Body of pancreas (tissue), 4 donors: ENCODE results near the gene NCAM2. TPM values are rescaled to one million over a fixed set of nuclear protein-coding genes. Genes with fewer than 3 reads are reported as not detected.

Experiments
- ATAC-seq: fragments of 150-250 bp; one replicate; pipeline ENCODE4 v1.9.1; 2016
- DNase-seq, 4 donors: peaks; one replicate each; pipeline ENCODE4 v3.0.0-alpha.2; 2019
- H3K27ac ChIP-seq, 4 donors: fragments of 200-600 bp; sonication (generic); 1 replicate in 3 of 4; 2 replicates in 1 of 4; pipeline versions ENCODE4 v1.5.1 to v1.6.1; 2016 to 2019; ENCODE audit warnings: mild to moderate bottlenecking in 1 of 4, mixed read lengths in 1 of 4, moderate library complexity in 1 of 4
- H3K27me3 ChIP-seq, 2 donors: fragments of 200-600 bp; sonication (generic); one replicate each; pipeline ENCODE4 v1.6.0; 2016; ENCODE audit warnings: mild to moderate bottlenecking in 1 of 2
- H3K36me3 ChIP-seq, 2 donors: fragments of 200-600 bp; sonication (generic); replicated peaks in 1 of 2; 2 replicates each; pipeline ENCODE4 v1.5.1; 2016; ENCODE audit warnings: low read depth in 2 of 2; ENCODE audit not compliant: insufficient read depth in 1 of 2
- H3K4me1 ChIP-seq: fragments of 200-600 bp; sonication (generic); one replicate; pipeline ENCODE4 v1.6.0; 2016
- H3K4me3 ChIP-seq, 2 donors: fragments of 200-600 bp; sonication (generic); 1 replicate in 1 of 2; 2 replicates in 1 of 2; pipeline ENCODE4 v1.5.1; 2016 to 2019
- H3K9me3 ChIP-seq, 3 donors: fragments of 200-600 bp; sonication (generic); 1 replicate in 2 of 3; 2 replicates in 1 of 3; pipeline ENCODE4 v1.5.1; 2016
- POLR2A ChIP-seq, 3 donors: fragments of 450-650 bp; IDR thresholded peaks; one replicate each; pipeline ENCODE4 v1.6.1; 2016; ENCODE audit warnings: antibody characterized with exemption in 3 of 3, mild to moderate bottlenecking in 2 of 3
- WGBS, 2 donors: methylation state at CpG; one replicate each; pipeline ENCODE4 v1.1.5; 2017; 5-methylcytosine and 5-hydroxymethylcytosine counted together
- intact Hi-C: fragments of 100-400 bp; cut with DNase I; formaldehyde crosslinking; loops from one replicate; pipeline ENCODE4 v1.15.1; 2023
- total RNA-seq, 2 donors: library from RNA; depleted of rRNA; stranded (reverse); fragments of >200 nt; gene quantifications; one replicate each; pipeline ENCODE4 v1.1.0, GENCODE V29; 2016
- TF ChIP-seq, protein P1 (sequence below), 7 experiments: fragments of 450-650 bp in 4 of 7; fragments of 200-600 bp in 3 of 7; sonication (generic) in 3 of 7; IDR thresholded peaks; one replicate each; pipeline ENCODE4 v1.5.1; 2016 to 2019; ENCODE audit warnings: antibody characterized with exemption in 7 of 7

Gene NCAM2
- total RNA-seq, 2 donors from 2014 or later = under 0.01 to 0.26 TPM

DNA sequence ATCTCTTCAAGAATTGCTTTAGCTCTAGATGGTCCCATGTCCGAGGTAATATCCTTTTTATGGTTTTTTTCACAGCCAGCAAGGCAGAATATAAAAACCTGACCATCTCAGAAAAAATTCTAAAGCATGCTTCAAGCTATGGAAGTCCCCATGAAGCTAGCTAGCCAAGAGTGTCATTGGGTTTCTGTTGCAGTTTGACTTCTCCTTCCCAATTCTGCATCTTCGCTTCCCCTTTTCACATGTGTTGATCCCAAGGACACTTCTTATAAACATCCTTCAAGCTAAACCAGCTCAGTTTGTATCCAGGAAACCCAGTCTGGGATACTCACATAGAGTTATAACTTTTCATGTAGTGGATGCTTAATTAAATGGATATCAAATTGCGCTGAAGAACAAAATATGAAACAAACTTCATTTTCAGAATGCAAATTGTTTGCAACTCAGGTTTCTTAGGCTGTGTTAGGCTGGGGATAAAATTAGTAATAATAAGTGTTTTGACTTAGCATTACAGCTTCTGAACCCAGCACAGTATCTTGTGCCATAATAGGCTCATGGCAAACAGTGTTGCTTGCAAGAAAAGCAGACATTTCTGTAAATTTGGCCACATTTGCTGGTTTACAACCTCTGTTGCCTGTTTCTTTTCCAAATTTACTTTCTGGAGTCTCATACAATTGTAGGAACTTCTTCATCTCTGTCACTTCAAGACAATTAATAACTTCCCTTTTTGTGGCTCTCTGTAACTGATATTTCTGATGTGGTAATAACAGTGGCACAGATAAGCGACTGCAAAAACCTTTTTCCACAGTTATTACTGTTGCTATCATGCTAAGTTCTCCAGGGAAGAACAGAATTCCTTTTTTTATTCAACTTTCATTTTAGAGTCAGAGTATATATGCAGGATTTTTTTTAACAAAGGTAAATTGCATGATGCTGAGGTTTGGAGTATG is 53.2 kb downstream of the NCAM2 start:
- Histone ChIP-seq H3K27me3 (no peaks in the 10 kb centered on the region), H3K4me3 (no peak overlapping the region), H3K4me1 (no peaks in the 10 kb centered on the region), H3K36me3 (no peaks in the 10 kb centered on the region), H3K27ac (no peak overlapping the region), H3K9me3 (no peaks in the 10 kb centered on the region)
- intact Hi-C loops = no loop called here
- DNase-seq = no peak
- ATAC-seq = no peak
- WGBS, 2 donors = 52 to 62% methylated on average over 4 of the region's 4 CpGs
- TF ChIP-seq POLR2A (IDR thresholded peaks at IDR 0.05) = no peak
- TF ChIP-seq, protein P1, sequence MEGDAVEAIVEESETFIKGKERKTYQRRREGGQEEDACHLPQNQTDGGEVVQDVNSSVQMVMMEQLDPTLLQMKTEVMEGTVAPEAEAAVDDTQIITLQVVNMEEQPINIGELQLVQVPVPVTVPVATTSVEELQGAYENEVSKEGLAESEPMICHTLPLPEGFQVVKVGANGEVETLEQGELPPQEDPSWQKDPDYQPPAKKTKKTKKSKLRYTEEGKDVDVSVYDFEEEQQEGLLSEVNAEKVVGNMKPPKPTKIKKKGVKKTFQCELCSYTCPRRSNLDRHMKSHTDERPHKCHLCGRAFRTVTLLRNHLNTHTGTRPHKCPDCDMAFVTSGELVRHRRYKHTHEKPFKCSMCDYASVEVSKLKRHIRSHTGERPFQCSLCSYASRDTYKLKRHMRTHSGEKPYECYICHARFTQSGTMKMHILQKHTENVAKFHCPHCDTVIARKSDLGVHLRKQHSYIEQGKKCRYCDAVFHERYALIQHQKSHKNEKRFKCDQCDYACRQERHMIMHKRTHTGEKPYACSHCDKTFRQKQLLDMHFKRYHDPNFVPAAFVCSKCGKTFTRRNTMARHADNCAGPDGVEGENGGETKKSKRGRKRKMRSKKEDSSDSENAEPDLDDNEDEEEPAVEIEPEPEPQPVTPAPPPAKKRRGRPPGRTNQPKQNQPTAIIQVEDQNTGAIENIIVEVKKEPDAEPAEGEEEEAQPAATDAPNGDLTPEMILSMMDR (IDR thresholded peaks at IDR 0.05) = no peak

DNA sequence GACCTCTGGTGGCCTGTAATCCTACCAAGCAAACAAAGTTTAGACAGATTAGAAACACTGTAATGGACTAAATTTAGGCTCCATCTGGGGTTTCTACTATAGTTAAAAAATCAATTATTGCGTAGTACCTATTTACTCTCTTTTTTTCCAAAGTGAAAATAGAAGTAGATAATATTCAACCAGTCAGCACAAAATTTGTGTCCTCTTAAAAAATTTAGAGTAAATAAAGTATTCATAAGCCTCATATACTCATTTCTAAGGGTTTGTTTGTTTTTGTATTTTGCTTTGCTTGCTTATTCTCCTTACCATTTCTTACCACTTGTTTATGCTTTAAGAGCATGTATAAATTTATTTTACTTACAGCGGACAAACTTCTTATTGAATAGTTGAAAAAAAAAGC is 54.5 kb downstream of the NCAM2 start:
- Histone ChIP-seq H3K4me1 (no peaks in the 10 kb centered on the region), H3K9me3 (no peaks in the 10 kb centered on the region), H3K27ac (no peak overlapping the region), H3K27me3 (no peaks in the 10 kb centered on the region), H3K4me3 (no peak overlapping the region), H3K36me3 (no peaks in the 10 kb centered on the region)
- TF ChIP-seq POLR2A (IDR thresholded peaks at IDR 0.05) = no peak
- TF ChIP-seq, protein P1 (IDR thresholded peaks at IDR 0.05) = no peak
- DNase-seq (no peak), ATAC-seq (no peak)
- WGBS, 2 donors = 58% methylated on average over 2 of the region's 2 CpGs
- intact Hi-C loops = no loop called here

DNA sequence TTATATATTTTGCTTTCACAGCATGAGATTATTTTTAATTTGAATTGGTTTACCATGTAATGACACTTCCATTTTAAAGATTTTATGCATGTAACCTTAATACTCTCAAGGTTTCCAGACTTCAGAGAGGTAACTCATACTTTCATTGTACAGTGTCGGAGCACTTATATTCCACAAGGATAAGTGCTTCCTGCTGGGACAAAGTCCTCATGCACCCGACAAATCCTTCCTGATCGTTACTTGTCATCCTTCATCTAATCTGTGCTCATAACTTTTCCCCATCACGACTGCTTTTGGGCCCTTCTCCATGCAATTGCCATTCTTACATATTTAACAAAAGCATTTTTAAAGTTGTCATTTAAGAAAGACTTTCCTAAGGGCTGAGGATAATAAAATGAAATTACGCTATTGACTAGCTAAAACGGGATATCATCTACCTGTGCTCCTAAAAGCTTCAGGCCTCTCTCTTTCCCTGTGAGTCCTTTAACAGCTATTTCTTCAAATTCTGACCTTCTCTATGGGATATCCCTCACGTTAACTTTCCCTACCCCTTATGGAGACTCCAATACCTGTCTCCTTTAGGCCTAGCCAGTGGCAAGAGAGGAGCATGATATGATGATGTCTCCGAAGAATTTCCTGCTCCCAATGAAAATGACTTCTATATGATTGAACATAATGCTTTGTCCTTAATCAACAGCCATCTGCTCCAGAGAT is 59.3 kb downstream of the NCAM2 start:
- intact Hi-C loops = no loop called here
- TF ChIP-seq, protein P1 (IDR thresholded peaks at IDR 0.05) = no peak
- TF ChIP-seq POLR2A (IDR thresholded peaks at IDR 0.05) = no peak
- WGBS, 2 donors = 58 to 66% methylated on average over 8 of the region's 8 CpGs

DNA sequence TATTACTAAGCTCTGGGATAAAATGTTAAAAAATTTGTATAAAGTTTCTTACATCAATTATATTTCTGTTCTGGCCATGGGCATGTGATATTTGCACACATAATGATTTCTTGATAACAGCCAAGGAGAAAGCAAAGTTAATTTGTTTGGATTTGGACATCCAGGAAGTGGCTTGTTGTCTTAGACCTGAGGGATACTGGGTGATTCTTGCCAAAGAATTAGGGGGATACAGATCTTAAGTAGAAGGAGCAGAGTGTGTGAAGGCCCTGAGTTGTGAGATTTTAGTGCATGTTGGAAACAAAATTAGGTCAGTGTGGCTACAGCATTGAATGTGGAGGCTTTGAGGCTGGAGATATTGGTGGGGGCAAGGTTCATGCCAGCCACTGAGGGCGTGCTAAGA is 65.6 kb downstream of the NCAM2 start:
- DNase-seq = no peak
- no peaks in the 10 kb centered on the region for H3K9me3 ChIP-seq
- no peak overlapping the region for H3K4me3 ChIP-seq
- no peak for ATAC-seq
- H3K27ac ChIP-seq = no peak overlapping the region
- no peaks in the 10 kb centered on the region for H3K27me3 ChIP-seq
- no peak for TF ChIP-seq POLR2A (IDR thresholded peaks at IDR 0.05)
- TF ChIP-seq, protein P1 (IDR thresholded peaks at IDR 0.05) = no peak
- no peaks in the 10 kb centered on the region for H3K4me1 ChIP-seq
- intact Hi-C loops = no loop called here
- WGBS, 2 donors = 44 to 68% methylated on average over 1 of the region's 1 CpG
- H3K36me3 ChIP-seq = no peaks in the 10 kb centered on the region

More for the DNA sequence above, 59.3 kb downstream of the NCAM2 start:
- DNase-seq (no peak), ATAC-seq (no peak)
- no peaks in the 10 kb centered on the region for H3K27me3 ChIP-seq
- H3K4me1 ChIP-seq = no peaks in the 10 kb centered on the region
- H3K9me3 ChIP-seq = no peaks in the 10 kb centered on the region
- H3K27ac ChIP-seq = no peak overlapping the region
- no peak overlapping the region for H3K4me3 ChIP-seq
- H3K36me3 ChIP-seq = no peaks in the 10 kb centered on the region
